ENCODE results near the gene KHDRBS1.
"Not testable (repeated sequence)": the region's sequence is repeated elsewhere in the genome, so short reads cannot be mapped to it uniquely, and the experiment has no call there.

The KHDRBS1 gene

GRCh38 chr1:32066489-32066873, 52.8 kb downstream of the KHDRBS1 start:
- DNase-seq = peak; percentile 28 to 70

GRCh38 chr1:32068957-32069588, 55.4 kb downstream of the KHDRBS1 start:
- no peak for DNase-seq

- DNase-seq = peak in 1 of 2 experiments; percentile 36
Measured at GRCh38 chr1:32071758-32072621, 58.3 kb downstream of the KHDRBS1 start.

GRCh38 chr1:32072622-32073298, 59.1 kb downstream of the KHDRBS1 start, which contains the start of gene TMEM39B:
TMEM39B (plus strand) TSS chr1:32072939; CDS start chr1:32073048, 109 bp downstream.
- peak; percentile 80 to 90 for DNase-seq

- peak in 1 of 2 experiments; percentile 81 for DNase-seq
Measured at GRCh38 chr1:32073299-32074229, 59.9 kb downstream of the KHDRBS1 start.

GRCh38 chr1:32074841-32075240, 61.2 kb downstream of the KHDRBS1 start:
- DNase-seq = no peak

GRCh38 chr1:32077451-32077850, 63.8 kb downstream of the KHDRBS1 start:
- no peak for DNase-seq

GRCh38 chr1:32082022-32082421, 68.4 kb downstream of the KHDRBS1 start:
- no peak for DNase-seq

- DNase-seq = not testable (repeated sequence)
Measured at GRCh38 chr1:32086381-32086780, 72.7 kb downstream of the KHDRBS1 start.

- DNase-seq = no peak
Measured at GRCh38 chr1:32091176-32091575, 77.5 kb downstream of the KHDRBS1 start.

GRCh38 chr1:32091591-32091990, 77.9 kb downstream of the KHDRBS1 start:
- no peak for DNase-seq
